Measurements from ENCODE around the gene ASTN1.

Gene ASTN1

DNA sequence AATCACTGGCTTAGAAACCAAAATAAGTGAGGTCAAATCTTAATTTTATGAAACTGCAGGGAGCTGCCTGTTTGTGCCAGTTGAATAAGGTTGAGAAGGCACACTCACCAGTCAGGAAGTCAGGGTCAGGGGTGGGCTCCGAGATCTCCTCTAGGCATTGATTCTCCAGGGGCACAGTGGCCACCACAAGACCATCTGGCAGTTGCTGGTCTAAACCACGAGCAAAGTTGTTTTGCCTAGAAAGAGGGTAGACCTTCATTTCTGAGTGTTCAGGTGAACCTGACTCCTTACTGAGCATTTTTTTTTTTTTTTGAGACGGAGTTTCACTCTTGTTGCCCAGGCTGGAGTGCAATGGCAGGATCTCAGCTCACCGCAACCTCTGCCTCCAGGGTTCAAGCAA lies 220.7 kb downstream of the ASTN1 start:
- no peak for TF ChIP-seq FOXP2 (optimal IDR thresholded peaks at IDR 0.05; ENCODE audit: borderline replicate concordance, extremely low read depth, extremely low read length, insufficient read depth)
- no peak for TF ChIP-seq SIN3A (IDR thresholded peaks at IDR 0.05; ENCODE audit: borderline replicate concordance, insufficient read depth, low read length)
- TF ChIP-seq, protein P1, sequence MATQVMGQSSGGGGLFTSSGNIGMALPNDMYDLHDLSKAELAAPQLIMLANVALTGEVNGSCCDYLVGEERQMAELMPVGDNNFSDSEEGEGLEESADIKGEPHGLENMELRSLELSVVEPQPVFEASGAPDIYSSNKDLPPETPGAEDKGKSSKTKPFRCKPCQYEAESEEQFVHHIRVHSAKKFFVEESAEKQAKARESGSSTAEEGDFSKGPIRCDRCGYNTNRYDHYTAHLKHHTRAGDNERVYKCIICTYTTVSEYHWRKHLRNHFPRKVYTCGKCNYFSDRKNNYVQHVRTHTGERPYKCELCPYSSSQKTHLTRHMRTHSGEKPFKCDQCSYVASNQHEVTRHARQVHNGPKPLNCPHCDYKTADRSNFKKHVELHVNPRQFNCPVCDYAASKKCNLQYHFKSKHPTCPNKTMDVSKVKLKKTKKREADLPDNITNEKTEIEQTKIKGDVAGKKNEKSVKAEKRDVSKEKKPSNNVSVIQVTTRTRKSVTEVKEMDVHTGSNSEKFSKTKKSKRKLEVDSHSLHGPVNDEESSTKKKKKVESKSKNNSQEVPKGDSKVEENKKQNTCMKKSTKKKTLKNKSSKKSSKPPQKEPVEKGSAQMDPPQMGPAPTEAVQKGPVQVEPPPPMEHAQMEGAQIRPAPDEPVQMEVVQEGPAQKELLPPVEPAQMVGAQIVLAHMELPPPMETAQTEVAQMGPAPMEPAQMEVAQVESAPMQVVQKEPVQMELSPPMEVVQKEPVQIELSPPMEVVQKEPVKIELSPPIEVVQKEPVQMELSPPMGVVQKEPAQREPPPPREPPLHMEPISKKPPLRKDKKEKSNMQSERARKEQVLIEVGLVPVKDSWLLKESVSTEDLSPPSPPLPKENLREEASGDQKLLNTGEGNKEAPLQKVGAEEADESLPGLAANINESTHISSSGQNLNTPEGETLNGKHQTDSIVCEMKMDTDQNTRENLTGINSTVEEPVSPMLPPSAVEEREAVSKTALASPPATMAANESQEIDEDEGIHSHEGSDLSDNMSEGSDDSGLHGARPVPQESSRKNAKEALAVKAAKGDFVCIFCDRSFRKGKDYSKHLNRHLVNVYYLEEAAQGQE (IDR thresholded peaks at IDR 0.05; ENCODE audit: insufficient read depth in 1 of 2, low read depth in 2 of 2, low read length in 2 of 2), result no peak
- no peak for TF ChIP-seq POLR2AphosphoS5 (IDR thresholded peaks at IDR 0.05; ENCODE audit: low read depth, low read length)
- no peak for TF ChIP-seq TAF1 (IDR thresholded peaks at IDR 0.05; ENCODE audit: borderline replicate concordance, insufficient read depth, low read length)

DNA sequence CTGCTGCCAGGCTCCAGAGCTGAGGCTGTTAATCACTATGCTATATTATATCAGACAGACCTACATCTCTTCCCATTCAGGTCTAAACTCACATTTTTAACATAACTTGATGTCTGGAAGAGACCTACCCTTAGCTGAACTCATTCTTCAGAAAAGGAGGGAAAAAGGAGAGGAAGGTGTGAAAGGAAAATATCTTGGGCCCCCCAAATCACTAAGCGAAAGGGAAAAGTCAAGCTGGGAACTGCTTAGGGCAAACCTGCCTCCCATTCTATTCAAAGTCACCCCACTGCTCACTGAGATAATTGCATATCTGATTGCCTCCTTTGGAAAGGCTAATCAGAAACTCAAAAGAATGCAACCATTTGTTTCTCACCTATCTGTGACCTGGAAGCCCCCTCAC lies 222.2 kb downstream of the ASTN1 start:
- TF ChIP-seq, protein P1 (IDR thresholded peaks at IDR 0.05; ENCODE audit: insufficient read depth in 1 of 2, low read depth in 2 of 2, low read length in 2 of 2), result no peak
- TF ChIP-seq SIN3A (IDR thresholded peaks at IDR 0.05; ENCODE audit: borderline replicate concordance, insufficient read depth, low read length), result no peak
- TF ChIP-seq POLR2AphosphoS5 (IDR thresholded peaks at IDR 0.05; ENCODE audit: low read depth, low read length), result no peak
- TF ChIP-seq TAF1 (IDR thresholded peaks at IDR 0.05; ENCODE audit: borderline replicate concordance, insufficient read depth, low read length), result no peak
- no peak for TF ChIP-seq FOXP2 (optimal IDR thresholded peaks at IDR 0.05; ENCODE audit: borderline replicate concordance, extremely low read depth, extremely low read length, insufficient read depth)

DNA sequence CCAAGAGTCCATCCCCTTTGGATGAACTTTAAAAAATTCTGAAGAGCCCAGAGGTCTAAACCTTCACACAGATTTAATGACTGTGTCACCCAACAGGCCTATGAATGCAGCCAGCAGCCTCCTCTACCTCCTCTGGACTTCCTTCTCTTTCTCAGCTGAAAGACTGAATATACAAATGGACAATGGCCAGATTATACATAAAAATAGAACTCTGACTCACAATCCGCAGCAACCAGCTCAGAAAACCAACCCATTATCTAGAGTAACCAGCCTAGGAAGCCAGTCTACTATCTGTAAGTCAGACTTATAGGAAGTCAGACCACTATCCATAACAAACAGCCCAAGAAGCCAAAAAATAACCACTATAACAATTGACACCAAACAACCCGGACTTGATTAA lies 224.5 kb downstream of the ASTN1 start:
- TF ChIP-seq, protein P1 (IDR thresholded peaks at IDR 0.05; ENCODE audit: insufficient read depth in 1 of 2, low read depth in 2 of 2, low read length in 2 of 2), result no peak
- TF ChIP-seq TAF1 (IDR thresholded peaks at IDR 0.05; ENCODE audit: borderline replicate concordance, insufficient read depth, low read length) (no peak), FOXP2 (optimal IDR thresholded peaks at IDR 0.05; ENCODE audit: borderline replicate concordance, extremely low read depth, extremely low read length, insufficient read depth) (no peak), SIN3A (IDR thresholded peaks at IDR 0.05; ENCODE audit: borderline replicate concordance, insufficient read depth, low read length) (no peak), POLR2AphosphoS5 (IDR thresholded peaks at IDR 0.05; ENCODE audit: low read depth, low read length) (no peak)

DNA sequence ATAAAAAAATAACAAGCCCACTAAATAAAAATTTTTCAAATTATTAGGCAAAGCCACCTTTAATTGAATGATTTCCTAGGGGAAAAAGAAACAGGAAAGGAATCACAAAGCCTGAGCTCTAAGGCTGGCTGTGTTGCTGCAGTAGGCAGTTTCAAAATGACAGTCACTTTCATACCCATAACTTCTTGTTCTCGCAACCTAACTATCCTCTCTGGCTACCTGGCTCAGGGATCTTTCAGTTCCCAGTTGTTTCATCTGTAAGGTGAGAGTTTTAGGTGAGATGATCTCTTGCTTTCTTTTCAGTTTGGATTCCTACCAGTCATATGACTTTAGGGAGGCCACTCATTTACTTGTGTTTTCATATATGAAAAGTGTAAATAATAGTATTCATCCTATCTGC lies 226.1 kb downstream of the ASTN1 start:
- TF ChIP-seq POLR2AphosphoS5 (IDR thresholded peaks at IDR 0.05; ENCODE audit: low read depth, low read length), result no peak
- no peak for TF ChIP-seq SIN3A (IDR thresholded peaks at IDR 0.05; ENCODE audit: borderline replicate concordance, insufficient read depth, low read length)
- TF ChIP-seq, protein P1 (IDR thresholded peaks at IDR 0.05; ENCODE audit: insufficient read depth in 1 of 2, low read depth in 2 of 2, low read length in 2 of 2), result no peak
- no peak for TF ChIP-seq FOXP2 (optimal IDR thresholded peaks at IDR 0.05; ENCODE audit: borderline replicate concordance, extremely low read depth, extremely low read length, insufficient read depth)
- no peak for TF ChIP-seq TAF1 (IDR thresholded peaks at IDR 0.05; ENCODE audit: borderline replicate concordance, insufficient read depth, low read length)

DNA sequence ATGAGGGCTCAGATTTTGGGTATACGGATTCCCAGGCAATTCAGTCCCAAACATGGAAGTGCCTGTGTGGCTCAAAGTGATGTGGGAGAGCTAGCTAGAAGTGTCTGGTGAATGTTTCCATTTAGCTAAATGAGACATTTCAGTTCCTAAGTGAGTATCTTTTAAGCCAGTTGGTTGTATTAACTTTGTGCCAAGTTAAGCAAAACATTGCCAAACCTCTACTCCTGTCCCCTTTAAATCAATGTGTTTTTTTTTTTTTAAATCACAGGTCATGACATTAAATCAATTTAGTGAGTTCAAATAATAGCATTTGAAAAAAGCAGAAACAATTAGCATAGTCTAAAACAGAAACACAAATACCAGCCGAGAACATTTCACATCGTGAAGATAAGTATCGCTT lies 230.1 kb downstream of the ASTN1 start:
- TF ChIP-seq POLR2AphosphoS5 (IDR thresholded peaks at IDR 0.05; ENCODE audit: low read depth, low read length) (no peak), SIN3A (IDR thresholded peaks at IDR 0.05; ENCODE audit: borderline replicate concordance, insufficient read depth, low read length) (no peak), TAF1 (IDR thresholded peaks at IDR 0.05; ENCODE audit: borderline replicate concordance, insufficient read depth, low read length) (no peak)
- TF ChIP-seq, protein P1 (IDR thresholded peaks at IDR 0.05; ENCODE audit: insufficient read depth in 1 of 2, low read depth in 2 of 2, low read length in 2 of 2), result no peak
